Activated gamma-delta T cell treated with Interleukin-2 at 50 U/mL for 16 hours (primary cell): Measurements from ENCODE around the gene GNB1L.

Source experiments
- DNase-seq: peaks from one replicate; pipeline ENCODE4 v3.0.0-alpha.2; 2020

The GNB1L gene, protein sequence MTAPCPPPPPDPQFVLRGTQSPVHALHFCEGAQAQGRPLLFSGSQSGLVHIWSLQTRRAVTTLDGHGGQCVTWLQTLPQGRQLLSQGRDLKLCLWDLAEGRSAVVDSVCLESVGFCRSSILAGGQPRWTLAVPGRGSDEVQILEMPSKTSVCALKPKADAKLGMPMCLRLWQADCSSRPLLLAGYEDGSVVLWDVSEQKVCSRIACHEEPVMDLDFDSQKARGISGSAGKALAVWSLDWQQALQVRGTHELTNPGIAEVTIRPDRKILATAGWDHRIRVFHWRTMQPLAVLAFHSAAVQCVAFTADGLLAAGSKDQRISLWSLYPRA

DNA sequence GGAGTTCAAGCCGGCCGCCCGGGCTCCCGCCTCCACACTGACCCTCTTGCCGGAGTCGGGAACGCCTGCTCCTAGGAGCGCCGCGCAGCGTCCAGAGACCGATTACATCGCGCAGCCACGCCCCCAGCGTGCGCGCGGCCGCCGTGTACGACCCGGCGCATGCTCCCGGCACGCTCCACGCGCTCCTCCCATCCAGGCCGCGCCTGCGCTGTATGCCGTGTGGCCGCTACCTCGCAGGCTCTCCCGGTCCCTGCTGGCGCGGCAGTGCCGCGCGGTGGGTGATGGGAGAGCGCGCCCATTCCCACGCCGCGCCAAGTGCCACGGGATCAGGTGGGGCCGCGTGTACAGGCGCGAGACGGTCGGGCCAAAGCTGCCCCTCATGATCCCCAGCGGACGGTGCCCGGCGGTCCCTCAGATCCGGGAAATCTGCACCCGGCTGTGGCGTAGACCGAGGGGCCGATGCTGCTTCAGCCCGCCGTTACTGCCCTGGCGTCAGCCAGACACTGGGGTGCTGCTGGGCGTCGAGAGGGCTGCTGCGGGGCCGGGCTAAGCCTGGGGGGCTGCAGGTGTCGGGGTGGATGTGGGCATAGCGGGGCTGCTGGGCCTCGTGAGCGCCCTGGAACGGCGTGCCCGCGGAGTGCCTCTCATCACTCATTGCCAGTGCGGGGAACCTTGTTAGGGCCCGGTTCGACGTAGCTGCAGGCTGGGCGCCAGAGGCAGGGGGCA, at the start of gene GNB1L, which contains the start of gene RTL10:
GNB1L (minus strand) TSS at position 97 of the 726 bp plus-strand sequence. CDS start 33,519 bp downstream, outside the sequence.
RTL10 (minus strand) TSS at position 97 of the 726 bp plus-strand sequence. CDS start 2,613 bp downstream, outside the sequence.
- DNase-seq = peak; percentile 94

DNA sequence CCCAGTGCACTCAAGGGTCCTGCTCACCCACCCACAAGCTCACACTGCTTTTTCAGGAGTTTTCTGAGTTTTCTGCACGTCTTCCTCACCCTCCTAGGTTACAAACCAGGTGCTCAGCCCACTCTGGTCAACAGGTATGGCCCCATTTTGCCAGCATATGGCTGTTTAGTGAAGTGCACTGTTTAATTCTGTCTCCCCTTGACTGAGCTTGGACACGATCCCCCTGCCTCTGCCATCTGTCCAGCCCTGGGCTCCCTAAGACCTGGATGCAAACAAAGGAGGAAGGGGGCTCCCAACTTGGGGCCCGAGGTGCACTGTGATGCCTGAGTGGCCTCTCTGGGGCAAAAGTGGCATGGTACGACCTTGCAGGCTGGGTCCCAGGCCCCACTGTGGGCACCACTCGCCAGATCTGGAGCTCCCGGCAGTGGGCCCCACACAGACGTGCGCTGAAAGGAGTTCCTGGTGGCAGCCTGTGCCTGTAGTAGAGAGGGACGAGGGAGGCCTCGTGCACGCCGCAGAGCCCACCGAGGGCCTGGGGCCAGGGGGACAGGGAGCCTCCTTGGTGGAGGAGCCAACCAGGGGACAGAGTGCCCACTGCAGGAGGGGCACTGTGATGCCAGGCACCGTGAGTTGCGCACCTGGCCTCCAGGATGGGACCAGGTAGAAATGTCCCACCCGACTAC, 49.6 kb upstream of the GNB1L start:
- DNase-seq = no peak

DNA sequence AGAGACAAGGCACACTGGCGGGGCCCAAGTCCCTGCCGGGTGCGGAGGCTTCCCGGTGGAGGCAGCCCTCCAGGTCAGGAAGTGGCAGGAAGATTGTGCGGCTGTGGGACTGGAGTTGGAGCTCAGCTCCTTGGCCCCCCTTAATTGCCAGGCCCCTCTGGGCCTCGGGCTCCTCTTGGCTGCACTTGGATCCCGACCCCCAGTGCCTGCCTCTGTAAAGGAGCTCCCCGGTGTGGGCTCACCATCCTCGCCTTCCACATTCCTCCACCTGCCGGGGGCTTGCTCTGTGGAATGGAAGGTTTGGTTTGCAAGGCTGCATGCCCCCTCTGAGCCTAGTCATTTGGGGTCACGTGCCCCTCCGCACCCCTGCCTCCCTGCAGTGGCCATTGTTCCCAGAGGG, 48.8 kb upstream of the GNB1L start:
- DNase-seq = no peak

DNA sequence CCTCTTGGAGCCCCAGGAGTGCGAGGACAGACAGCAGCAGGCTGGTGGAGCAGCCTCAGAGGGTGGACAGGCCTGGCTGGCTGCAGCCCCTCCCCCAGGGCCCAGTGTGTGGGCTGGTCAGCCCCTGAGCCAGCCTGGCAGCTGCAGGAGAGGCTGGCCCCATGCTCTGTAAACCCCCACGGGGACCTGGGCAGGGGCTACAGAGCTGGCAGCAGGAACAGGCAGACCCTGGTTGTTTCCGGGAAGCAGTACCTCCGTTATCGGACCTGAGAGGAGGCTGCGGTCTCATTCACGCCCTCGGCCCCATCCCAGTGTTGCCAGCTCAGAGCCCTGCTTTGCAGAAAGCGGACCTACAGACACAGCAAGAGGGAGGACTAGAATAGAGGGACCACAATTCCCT, 48.4 kb upstream of the GNB1L start:
- DNase-seq = no peak

DNA sequence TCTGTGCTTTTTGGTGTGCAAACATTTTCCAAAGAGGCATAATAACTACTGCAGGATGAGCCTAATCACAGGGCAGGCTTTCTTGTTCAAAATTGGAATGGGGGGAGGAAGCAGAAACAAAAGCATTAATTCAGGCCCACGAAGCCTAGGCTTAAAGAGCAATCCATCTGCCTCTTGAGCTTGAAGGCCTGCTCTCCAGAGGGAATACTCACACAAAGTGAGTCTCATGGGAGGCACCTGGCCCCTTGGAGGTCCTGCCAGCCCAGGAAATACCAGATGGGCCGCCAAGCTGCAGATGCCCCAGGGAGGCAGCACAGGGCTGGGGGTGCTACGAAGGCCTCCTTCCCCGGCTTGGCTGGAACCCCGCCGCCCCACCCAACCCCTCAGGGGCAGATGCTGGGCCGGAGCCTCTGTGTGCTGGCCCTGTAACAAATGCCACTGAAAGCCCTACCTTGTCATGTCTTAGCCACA, 47.6 kb upstream of the GNB1L start:
- DNase-seq = no peak

DNA sequence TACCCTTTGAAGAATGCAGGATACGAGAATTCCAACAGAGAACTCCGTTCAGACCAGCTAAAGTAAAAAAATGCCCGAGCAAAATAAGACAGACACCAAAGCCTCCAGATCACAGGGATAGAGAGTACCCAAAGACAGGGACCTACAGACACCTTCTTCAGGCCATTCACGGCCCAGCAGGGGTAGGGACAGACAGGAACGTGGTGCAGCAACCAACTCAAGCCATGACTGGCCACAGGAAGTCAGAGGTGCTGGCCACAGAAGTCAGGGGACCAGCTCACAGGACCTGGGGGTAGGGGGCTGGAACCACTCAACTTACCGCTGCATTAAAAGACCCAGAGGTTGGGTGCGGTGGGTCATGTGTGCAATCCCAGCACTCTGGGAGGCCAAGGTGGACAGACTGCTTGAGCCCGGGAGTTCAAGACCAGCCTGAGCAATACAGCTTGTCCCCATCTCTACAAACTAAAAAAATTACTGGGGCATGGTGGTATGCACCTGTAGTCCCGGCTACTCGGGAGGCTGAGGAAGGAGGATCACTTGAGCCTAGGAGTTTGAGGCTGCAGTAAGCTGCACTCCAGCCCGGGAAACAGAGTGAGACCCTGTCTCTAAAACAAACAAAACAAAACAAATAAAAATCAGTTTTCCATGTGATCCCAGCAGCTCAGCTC, 47.0 kb upstream of the GNB1L start:
- no peak for DNase-seq

- DNase-seq = no peak
Observed at GRCh38 chr22:19900707-19901436, 46.2 kb upstream of the GNB1L start.

- no peak for DNase-seq
Observed at GRCh38 chr22:19898831-19899567, 44.3 kb upstream of the GNB1L start.

DNA sequence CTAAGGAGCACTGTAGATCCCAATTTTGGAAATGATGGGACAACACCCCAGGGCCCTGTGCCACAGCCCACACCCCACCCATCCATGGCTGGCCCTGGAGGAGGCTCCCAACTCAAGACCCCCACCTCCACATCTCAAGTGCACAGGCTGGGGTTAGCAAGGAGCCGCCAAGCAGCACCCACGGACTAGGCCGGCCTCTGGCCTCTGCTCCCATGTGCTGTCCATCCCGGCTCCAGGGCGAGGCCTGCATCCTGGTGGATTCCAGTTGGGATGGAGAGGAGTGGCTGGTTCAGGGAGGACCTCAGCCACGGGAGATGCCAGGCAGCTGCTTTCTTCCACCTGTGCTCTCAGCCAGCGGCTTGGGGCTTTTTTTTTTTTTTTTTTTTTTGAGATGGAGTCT, 43.5 kb upstream of the GNB1L start:
- DNase-seq = no peak

GRCh38 chr22:19897726-19898125, 43.1 kb upstream of the GNB1L start:
- DNase-seq = no peak

- peak; percentile 45 for DNase-seq
Observed at GRCh38 chr22:19896665-19897355, 42.1 kb upstream of the GNB1L start.

DNA sequence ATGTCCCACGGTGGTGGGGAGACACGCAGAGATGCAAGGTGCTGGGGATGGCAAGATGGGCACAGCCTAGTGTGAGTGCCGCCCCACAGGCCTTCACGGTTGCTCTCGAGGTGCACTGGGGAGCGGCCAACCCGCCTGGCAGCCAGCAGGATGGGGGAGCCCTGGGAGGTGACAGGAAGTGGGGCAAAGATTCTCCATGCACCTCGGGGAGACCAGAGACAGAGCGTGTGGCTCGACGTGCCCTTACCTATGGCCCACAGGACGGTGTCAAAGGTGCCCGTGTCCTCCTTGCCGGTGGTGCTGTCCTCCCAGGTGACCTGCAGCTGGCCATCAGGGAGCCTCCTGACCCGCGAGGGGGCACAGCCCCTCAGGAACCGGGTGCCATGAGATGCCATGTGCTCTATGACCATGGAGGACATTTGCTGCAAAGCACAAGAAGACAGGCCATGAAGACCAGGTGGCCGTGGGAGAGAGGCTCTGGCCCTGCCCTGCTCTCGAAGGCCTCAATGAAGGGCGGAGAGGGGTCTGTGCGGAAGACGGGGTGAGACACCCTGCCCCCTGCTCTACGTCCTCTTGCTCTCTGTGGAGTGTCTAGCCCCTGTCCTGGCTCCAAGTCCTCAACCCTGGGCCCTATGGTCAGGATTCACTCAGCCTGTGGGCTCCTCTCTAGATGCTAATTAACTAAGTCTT, 40.6 kb upstream of the GNB1L start:
- no peak for DNase-seq

GRCh38 chr22:19893363-19893762, 38.7 kb upstream of the GNB1L start:
- no peak for DNase-seq

DNA sequence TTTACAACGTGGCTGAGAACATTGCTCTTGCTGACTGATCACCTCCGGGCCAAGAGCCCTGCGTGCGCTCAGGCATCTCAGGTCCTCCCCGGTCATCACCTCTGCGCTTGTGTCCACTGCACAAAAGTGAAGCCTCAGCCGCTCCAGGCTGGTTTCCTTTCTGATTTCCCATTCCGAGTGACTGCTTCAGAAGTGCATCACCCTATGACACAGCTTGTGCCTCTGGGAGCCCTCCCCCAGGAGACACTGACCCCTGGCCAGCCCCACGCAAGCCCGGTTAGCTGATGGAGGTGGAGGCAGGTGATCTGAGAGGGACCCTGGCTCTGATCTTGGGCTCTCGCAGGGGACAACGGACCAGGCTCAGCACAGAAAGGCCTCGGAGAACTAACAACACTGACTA, 38.3 kb upstream of the GNB1L start:
- DNase-seq = no peak

GRCh38 chr22:19892257-19892879, 37.7 kb upstream of the GNB1L start:
- peak; percentile 58 for DNase-seq

GRCh38 chr22:19891317-19892256, 36.9 kb upstream of the GNB1L start:
- DNase-seq = peak; percentile 80

GRCh38 chr22:19890502-19891316, 36.0 kb upstream of the GNB1L start:
- no peak for DNase-seq

DNA sequence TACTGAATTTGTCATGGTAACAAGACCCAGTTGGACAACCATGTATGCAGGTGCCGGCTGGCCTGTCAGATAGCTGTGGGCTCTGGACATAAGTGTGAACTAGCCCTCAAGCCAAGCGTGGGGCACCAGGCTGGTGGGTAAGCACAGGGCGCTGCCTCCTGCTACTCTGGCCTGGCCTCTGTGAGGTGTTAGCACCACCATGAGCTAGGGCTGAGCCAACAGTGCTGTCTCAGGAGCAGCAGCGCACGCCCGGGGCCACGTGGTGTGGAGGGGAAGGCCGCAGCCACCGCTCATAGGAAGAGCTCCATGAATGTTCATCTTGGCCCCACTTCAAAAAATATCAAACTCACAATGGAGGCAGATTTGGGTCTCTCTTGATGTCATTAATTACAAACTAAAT, 35.3 kb upstream of the GNB1L start:
- DNase-seq = no peak
